Right ventricle myocardium superior (tissue), 1 donor: Measurements from ENCODE around the gene TRMT6. TPM values are rescaled to one million over a fixed set of nuclear protein-coding genes. Genes with fewer than 3 reads are reported as not detected.

Experiments
- ATAC-seq: fragments of 200-7000 bp; cut with Tn5 transposase; one replicate; pipeline ENCODE4 v1.9.1; 2020; ENCODE audit warnings: mild to moderate bottlenecking; ENCODE audit not compliant: poor library complexity
- DNase-seq: peaks from one replicate; pipeline ENCODE4 v3.0.0-alpha.2; 2020
- intact Hi-C: fragments of 100-400 bp; cut with DNase I; formaldehyde crosslinking; loops from one replicate; pipeline ENCODE4 v1.11.2; 2022
- total RNA-seq: library from RNA; stranded (reverse); fragmentation: NEBNext Ultra II Directional; extraction: Animal tissue kit (Norgen Biotek cat#: 25700); gene quantifications from one replicate; pipeline ENCODE4 v1.2.1, GENCODE V29; 2021
- donor health status: DM: no; HTN: yes; CAD: no; lungs with severe emphysema.

The TRMT6 gene
- total RNA-seq, 1 donor from 2014 or later, result 5.7 TPM

DNA sequence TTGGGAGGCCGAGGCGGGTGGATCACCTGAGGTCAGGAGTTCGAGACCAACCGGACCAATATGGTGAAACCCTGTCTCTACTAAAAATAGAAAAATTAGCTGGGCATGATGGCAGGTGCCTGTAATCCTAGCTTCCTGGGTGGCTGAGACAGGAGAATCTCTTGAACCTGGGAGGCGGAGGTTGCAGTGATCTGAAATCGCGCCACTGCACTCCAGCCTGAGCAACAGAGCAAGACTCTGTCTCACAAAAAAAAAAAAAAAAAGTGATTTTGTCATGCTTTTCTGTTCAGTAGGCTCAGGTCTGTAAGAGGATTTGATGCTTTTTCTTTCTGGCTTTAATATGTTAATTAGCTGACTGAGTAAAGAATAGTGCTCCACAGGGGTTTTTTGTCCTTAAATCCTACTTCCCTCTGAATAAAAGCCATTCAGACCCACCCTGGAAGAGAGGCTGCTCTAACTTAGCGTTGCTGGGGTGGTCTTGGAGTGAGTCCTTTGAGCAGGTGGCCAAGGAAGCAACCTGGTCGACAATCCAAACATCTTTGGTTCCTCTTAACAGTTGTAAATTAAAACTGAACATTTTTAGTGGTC lies 19.1 kb upstream of the TRMT6 start:
- no peak for ATAC-seq
- DNase-seq, result no peak
- intact Hi-C loops, result no loop called here

DNA sequence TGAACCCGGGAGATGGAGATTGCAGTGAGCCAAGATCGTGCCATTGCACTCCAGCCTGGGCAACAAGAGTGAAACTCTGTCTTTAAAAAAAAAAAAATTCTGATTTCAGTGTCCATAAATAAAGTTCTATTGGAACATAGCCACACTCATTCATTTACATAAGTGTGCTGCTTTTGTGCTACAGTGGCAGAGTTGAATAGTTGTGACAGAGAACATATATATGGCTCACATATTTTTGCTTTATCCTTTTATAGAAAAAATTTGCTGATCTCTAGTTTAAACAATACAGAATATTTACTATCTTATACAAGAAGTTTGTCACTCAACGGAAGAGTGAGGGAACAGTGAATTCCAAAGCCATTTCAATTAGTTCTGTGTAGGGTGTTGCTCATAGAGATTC lies 18.1 kb upstream of the TRMT6 start:
- DNase-seq (no peak), ATAC-seq (no peak)
- intact Hi-C loops, result no loop called here

DNA sequence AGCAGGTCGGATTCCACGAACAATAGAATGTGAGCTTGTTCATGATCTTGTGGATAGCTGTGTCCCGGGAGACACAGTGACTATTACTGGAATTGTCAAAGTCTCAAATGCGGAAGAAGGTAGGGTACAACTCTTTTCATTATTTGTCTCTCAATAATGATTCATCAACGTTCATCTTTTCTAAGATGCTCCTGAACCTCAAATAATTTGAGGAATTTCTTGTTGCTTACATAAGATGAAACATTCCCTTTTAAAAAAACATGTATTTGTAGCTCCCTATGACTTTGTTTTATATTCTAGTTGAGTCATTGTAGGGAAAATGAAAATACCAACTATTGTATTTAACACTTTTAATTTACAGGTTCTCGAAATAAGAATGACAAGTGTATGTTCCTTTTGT lies 17.1 kb upstream of the TRMT6 start:
- no peak for ATAC-seq
- no peak for DNase-seq
- intact Hi-C loops, result no loop called here

DNA sequence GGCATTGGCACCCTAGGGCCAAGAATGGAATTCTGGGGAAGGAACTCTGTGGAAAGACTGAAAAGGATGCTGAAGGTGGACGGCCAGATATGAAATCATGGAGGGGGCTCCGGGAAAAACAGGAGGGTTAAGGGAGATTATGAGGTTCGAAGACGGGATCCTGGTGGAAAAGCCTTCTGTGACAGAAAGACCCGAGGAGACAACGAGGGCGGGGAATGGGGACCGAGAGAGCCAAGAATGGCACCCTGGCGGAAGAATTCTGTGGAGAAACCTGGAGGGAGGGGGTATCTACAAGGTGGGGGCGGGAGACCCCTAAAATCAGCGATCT lies 426 bp downstream of the TRMT6 start:
- ATAC-seq (no peak), DNase-seq (no peak)
- intact Hi-C loops, result loop anchor here (10.0 kb wide), 2 partner anchors 125 to 395 kb away; no protein-coding TSS in a partner anchor

- intact Hi-C loops, result loop anchor here (10.0 kb wide), 1 partner anchor 392 kb away; no protein-coding TSS in a partner anchor
- ATAC-seq (no peak), DNase-seq (no peak)
These were observed 3.1 kb downstream of the TRMT6 start for GRCh38 chr20:5947276-5947675.

DNA sequence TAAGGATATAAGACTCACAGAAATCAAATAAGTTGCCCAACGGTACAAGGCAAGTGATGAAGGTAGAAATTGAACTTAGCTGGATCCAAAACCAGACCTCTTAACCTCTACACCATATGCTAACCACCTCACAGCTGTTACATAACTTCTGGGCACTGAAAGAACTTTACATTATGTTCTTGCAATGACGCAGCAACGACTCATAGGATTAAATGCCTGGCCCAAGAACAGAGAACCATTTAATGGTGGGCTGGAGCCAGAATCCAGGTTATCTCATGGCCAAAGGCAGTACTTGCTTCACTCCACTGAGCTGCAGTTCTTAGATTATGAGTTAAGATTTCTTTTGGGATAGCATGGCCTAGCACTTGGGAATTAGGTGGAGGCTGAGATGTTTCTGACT lies 4.4 kb downstream of the TRMT6 start:
- ATAC-seq (no peak), DNase-seq (no peak)
- intact Hi-C loops, result loop anchor here (10.0 kb wide), 1 partner anchor 391 kb away; no protein-coding TSS in a partner anchor

GRCh38 chr20:5938456-5939029 lies 11.8 kb downstream of the TRMT6 start:
- ATAC-seq (no peak), DNase-seq (no peak)
- intact Hi-C loops, result loop anchor here (10.0 kb wide), 2 partner anchors 144 to 414 kb away; no protein-coding TSS in a partner anchor

GRCh38 chr20:5936238-5936637 lies 14.1 kb downstream of the TRMT6 start:
- ATAC-seq, result no peak
- intact Hi-C loops, result loop anchor here (10.0 kb wide), 2 partner anchors 141 to 411 kb away; no protein-coding TSS in a partner anchor
- DNase-seq, result no peak

DNA sequence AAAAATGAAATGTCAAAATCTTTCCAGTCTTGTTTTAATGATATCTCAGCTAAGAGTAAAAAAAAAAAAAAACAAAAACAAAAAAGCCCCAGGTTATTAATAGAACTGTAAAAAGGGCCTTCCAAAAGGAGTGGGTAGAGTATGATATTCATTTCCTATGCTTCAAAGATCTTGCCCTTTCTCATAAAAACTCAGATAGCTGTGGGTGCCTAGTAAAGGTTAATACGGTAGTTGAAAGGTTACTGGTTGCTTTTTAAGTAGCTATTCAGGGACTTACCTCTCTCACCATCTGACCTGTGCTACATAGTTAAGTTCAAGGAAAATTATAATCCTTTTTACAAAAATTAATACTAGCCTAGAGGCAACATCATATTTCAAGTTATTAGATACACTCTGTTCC lies 14.9 kb downstream of the TRMT6 start:
- intact Hi-C loops, result loop anchor here (10.0 kb wide), 2 partner anchors 141 to 411 kb away; no protein-coding TSS in a partner anchor
- DNase-seq, result no peak
- ATAC-seq, result no peak

- no peak for DNase-seq
- peak; percentile 79 for ATAC-seq
- intact Hi-C loops, result loop anchor here (10.0 kb wide), 2 partner anchors 139 to 409 kb away; no protein-coding TSS in a partner anchor
These were observed 16.4 kb downstream of the TRMT6 start for GRCh38 chr20:5933802-5934436.

DNA sequence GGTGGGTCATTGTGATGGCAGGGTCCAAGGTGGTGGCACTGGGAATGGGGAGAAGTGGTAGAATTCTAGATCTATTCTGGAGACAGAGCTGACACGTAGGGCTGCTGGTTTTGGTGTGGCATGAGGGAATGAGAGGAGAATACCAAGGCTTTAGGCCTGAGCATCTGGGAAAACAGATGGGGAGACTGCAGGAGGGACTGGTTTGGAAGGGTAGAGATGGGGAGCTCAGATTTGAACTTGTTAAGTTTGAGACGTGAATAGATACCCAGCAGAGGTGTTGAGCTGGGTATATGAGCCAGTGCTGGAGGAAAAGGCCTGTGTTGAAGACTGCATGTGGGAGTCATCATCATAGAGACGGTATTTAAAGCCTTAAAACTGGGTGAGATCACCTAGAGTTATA lies 17.5 kb downstream of the TRMT6 start:
- DNase-seq (no peak), ATAC-seq (no peak)
- intact Hi-C loops, result loop anchor here (10.0 kb wide), 2 partner anchors 138 to 408 kb away; no protein-coding TSS in a partner anchor

DNA sequence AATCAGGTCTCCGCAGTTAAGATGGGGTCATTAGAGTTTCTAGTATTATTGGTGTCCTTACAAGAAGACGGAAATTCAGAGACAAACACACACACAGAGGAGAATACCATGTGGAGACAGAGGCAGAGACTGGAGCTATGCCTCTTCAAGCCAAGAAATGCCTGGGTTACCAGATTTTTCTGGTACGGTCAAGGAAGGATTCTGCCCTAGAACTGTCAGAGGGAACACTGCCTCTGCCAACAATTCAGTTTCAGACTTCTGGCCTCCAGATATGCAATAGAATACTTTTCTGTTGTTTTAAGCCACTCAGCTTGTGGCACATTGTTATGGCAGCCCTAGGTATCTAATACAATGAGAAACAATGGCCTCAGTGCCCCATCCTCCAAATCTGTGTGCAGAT lies 18.9 kb downstream of the TRMT6 start:
- intact Hi-C loops, result loop anchor here (10.0 kb wide), 2 partner anchors 137 to 407 kb away; no protein-coding TSS in a partner anchor
- no peak for DNase-seq
- ATAC-seq, result no peak

- ATAC-seq (no peak), DNase-seq (no peak)
- intact Hi-C loops, result no loop called here
These were observed 21.3 kb downstream of the TRMT6 start for GRCh38 chr20:5928836-5929715.

- no peak for ATAC-seq
- intact Hi-C loops, result no loop called here
- DNase-seq, result no peak
These were observed 22.4 kb downstream of the TRMT6 start for GRCh38 chr20:5927749-5928462.

GRCh38 chr20:5925551-5925950 lies 24.8 kb downstream of the TRMT6 start:
- ATAC-seq, result no peak

DNA sequence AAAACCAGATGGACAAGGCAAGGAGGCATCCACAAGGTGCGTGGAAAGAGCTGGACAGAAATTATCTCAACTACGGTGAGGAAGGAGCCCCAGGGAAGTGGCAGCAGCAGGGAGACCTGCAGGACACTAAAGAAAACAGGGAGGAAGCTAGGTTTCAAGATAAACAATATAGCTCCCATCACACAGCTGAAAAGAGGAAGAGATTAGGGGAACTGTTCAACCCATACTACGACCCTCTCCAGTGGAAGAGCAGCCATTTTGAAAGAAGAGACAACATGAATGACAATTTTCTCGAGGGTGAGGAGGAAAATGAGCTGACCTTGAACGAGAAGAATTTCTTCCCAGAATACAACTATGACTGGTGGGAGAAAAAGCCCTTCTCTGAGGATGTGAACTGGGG lies 26.8 kb downstream of the TRMT6 start:
- ATAC-seq (no peak), DNase-seq (no peak)
- intact Hi-C loops, result no loop called here

More at GRCh38 chr20:5925551-5925950, 24.8 kb downstream of the TRMT6 start:
- intact Hi-C loops, result no loop called here
- no peak for DNase-seq

DNA sequence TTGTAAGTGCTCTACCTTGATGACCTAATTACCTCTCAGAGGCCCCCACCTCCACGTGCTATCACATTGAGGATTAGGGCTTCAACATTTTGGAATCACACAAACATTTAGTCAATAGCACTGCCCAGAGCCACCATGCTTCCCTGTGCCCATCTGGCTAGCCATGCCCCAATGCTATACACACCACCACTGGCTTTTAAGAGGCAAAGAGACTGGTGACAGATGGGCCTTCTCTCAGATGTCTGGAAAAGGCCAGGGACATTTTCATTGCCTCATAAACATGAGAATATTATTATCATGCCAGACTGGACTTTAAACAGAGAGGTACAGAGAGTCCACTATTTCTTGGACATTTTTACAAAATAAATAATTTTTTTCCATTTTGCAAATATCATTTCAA lies 29.8 kb downstream of the TRMT6 start:
- intact Hi-C loops, result no loop called here
- no peak for DNase-seq

More for the DNA sequence above, 29.8 kb downstream of the TRMT6 start:
- no peak for ATAC-seq
